GM06990 (cell line): ENCODE measurements around the gene RPH3AL.
"Not testable (repeated sequence)": the region's sequence is repeated elsewhere in the genome, so short reads cannot be mapped to it uniquely, and the experiment has no call there.

Experiments
- DNase-seq: peaks from one replicate; pipeline ENCODE4 v3.0.0-alpha.2; 2011; ENCODE audit not compliant: insufficient read length; ENCODE audit errors: extremely low read depth
- H3K27me3 ChIP-seq: replicated peaks from 2 replicates; pipeline ENCODE4 v1.6.0; 2011; ENCODE audit warnings: low read length; ENCODE audit not compliant: control insufficient read depth, insufficient read depth
- H3K36me3 ChIP-seq: 2 replicates; pipeline ENCODE4 v1.5.1; 2011; ENCODE audit warnings: low read length; ENCODE audit not compliant: control insufficient read depth, insufficient read depth
- H3K4me3 ChIP-seq: replicated peaks from 2 replicates; pipeline ENCODE4 v1.5.1; 2011; ENCODE audit warnings: low read depth, mild to moderate bottlenecking, control low read depth, low read length
- TF ChIP-seq, protein P1 (sequence below): IDR thresholded peaks from 2 replicates; pipeline ENCODE4 v1.5.1; 2011; ENCODE audit warnings: low read length, control low read depth, mild to moderate bottlenecking, inconsistent platforms; ENCODE audit not compliant: insufficient read depth, poor library complexity, severe bottlenecking

The RPH3AL gene

GRCh38 chr17:200586-200985, 152.0 kb downstream of the RPH3AL start:
- H3K36me3 ChIP-seq: no peaks in the 10 kb centered on the region
- H3K4me3 ChIP-seq: no peak overlapping the region
- TF ChIP-seq, protein P1, sequence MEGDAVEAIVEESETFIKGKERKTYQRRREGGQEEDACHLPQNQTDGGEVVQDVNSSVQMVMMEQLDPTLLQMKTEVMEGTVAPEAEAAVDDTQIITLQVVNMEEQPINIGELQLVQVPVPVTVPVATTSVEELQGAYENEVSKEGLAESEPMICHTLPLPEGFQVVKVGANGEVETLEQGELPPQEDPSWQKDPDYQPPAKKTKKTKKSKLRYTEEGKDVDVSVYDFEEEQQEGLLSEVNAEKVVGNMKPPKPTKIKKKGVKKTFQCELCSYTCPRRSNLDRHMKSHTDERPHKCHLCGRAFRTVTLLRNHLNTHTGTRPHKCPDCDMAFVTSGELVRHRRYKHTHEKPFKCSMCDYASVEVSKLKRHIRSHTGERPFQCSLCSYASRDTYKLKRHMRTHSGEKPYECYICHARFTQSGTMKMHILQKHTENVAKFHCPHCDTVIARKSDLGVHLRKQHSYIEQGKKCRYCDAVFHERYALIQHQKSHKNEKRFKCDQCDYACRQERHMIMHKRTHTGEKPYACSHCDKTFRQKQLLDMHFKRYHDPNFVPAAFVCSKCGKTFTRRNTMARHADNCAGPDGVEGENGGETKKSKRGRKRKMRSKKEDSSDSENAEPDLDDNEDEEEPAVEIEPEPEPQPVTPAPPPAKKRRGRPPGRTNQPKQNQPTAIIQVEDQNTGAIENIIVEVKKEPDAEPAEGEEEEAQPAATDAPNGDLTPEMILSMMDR: no peak
- DNase-seq: no peak
- H3K27me3 ChIP-seq: no peaks in the 10 kb centered on the region; the same call in none of the 2 replicates

DNA sequence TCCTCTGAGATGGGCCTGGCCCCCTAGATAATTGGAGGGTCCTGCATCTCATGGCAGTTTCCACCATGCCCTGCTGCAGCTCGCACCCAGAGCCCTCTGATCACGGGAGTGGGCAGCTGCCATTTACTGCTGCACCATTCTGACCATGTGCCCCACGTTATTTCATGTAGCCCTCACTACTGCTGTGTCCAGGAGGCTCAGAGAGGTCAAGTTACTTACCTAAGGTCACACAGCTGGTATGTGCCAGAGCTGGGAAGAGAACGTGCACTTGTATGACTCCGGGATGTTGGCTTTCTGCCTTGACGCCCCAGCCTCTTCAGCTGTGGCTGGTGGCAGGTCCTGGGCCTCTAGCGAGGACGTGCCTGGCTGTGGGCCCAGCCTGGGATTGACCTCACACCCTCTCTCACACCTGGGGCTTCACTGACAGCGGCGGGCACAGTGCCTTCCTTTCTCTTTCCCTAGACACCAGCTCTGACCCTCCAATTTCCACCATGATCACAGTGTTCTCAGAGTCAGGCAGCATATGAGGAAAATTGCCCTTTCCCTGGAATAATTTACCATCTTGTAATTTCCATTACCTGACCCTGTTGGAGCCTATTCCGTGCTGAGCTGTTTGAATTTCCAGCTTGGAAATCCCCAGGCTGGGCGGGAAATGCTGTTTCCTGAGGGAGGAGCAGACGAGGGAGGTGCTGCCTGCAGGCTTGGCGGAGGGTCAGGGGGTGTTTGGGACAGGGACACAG, 152.6 kb downstream of the RPH3AL start:
- no peaks in the 10 kb centered on the region for H3K36me3 ChIP-seq
- TF ChIP-seq, protein P1: no peak
- no peak overlapping the region for H3K4me3 ChIP-seq
- no peak for DNase-seq
- H3K27me3 ChIP-seq: no peaks in the 10 kb centered on the region; the same call in none of the 2 replicates

- Histone ChIP-seq H3K36me3 (no peaks in the 10 kb centered on the region), H3K27me3 (no peaks in the 10 kb centered on the region; the same call in none of the 2 replicates), H3K4me3 (no peak overlapping the region)
- no peak for DNase-seq
- TF ChIP-seq, protein P1: no peak
Observed at GRCh38 chr17:199191-199604, 153.4 kb downstream of the RPH3AL start.

DNA sequence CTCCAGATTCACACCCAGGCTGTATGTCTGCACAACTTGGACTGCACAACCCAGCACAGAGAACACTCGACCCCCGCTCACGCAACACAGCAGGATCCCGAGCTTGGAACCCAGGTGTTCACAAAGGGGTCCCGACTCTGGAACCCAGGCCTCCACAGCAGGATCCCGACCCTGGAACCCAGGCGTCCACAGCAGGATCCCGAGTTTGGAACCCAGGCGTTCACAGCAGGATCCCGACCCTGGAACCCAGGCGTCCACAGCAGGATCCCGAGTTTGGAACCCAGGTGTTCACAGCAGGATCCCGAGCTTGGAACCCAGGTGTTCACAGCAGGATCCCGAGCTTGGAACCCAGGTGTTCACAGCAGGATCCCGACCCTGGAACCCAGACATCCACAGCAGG, 154.4 kb downstream of the RPH3AL start:
- H3K36me3 ChIP-seq: not testable (repeated sequence)

GRCh38 chr17:197352-197751, 155.3 kb downstream of the RPH3AL start:
- Histone ChIP-seq H3K4me3 (no peak overlapping the region), H3K36me3 (no peaks in the 10 kb centered on the region), H3K27me3 (no peaks in the 10 kb centered on the region; the same call in none of the 2 replicates)
- TF ChIP-seq, protein P1: no peak
- DNase-seq: no peak

More for the DNA sequence above, 154.4 kb downstream of the RPH3AL start:
- H3K4me3 ChIP-seq, DNase-seq, H3K27me3 ChIP-seq: not testable (repeated sequence)

GRCh38 chr17:194828-195602, 157.6 kb downstream of the RPH3AL start:
- DNase-seq: no peak
- TF ChIP-seq, protein P1: no peak
- Histone ChIP-seq H3K36me3 (no peaks in the 10 kb centered on the region), H3K27me3 (no peaks in the 10 kb centered on the region; the same call in none of the 2 replicates), H3K4me3 (no peak overlapping the region)
